Gastrocnemius medialis (tissue), 4 donors: ENCODE measurements around the gene PRRX1.

Source experiments
- POLR2A ChIP-seq, 2 donors: fragments of 450-650 bp; IDR thresholded peaks; one replicate each; pipeline ENCODE4 v1.6.1; 2017; ENCODE audit warnings: antibody characterized with exemption in 2 of 2, mild to moderate bottlenecking in 2 of 2, moderate library complexity in 2 of 2
- TF ChIP-seq, protein P1 (sequence below), 5 experiments: fragments of 450-650 bp in 3 of 5; fragments of 200-600 bp in 2 of 5; sonication (generic) in 2 of 5; IDR thresholded peaks in 4 of 5; conservative IDR thresholded peaks in 1 of 5; 1 replicate in 4 of 5; 2 replicates in 1 of 5; pipeline ENCODE4 v1.5.1; 2016 to 2019; ENCODE audit warnings: antibody characterized with exemption in 5 of 5, mild to moderate bottlenecking in 3 of 5, moderate library complexity in 3 of 5

- TF ChIP-seq, protein P1, sequence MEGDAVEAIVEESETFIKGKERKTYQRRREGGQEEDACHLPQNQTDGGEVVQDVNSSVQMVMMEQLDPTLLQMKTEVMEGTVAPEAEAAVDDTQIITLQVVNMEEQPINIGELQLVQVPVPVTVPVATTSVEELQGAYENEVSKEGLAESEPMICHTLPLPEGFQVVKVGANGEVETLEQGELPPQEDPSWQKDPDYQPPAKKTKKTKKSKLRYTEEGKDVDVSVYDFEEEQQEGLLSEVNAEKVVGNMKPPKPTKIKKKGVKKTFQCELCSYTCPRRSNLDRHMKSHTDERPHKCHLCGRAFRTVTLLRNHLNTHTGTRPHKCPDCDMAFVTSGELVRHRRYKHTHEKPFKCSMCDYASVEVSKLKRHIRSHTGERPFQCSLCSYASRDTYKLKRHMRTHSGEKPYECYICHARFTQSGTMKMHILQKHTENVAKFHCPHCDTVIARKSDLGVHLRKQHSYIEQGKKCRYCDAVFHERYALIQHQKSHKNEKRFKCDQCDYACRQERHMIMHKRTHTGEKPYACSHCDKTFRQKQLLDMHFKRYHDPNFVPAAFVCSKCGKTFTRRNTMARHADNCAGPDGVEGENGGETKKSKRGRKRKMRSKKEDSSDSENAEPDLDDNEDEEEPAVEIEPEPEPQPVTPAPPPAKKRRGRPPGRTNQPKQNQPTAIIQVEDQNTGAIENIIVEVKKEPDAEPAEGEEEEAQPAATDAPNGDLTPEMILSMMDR (IDR thresholded peaks at IDR 0.05 in 4 of 5, conservative IDR thresholded peaks at IDR 0.05 in 1 of 5) = no peak
- TF ChIP-seq POLR2A (IDR thresholded peaks at IDR 0.05) = no peak
Measured at GRCh38 chr1:170739803-170740202, 75.9 kb downstream of the PRRX1 start.
